Measurements from ENCODE around the gene CPSF4.
"Not testable (repeated sequence)": the region's sequence is repeated elsewhere in the genome, so short reads cannot be mapped to it uniquely, and the experiment has no call there.

CPSF4 gene

GRCh38 chr7:99493823-99494222 lies 55.1 kb downstream of the CPSF4 start:
- no peak for DNase-seq (ENCODE audit: low spot score)

- no peak for DNase-seq (ENCODE audit: low spot score)
Measured at GRCh38 chr7:99497766-99498545, 59.2 kb downstream of the CPSF4 start.

GRCh38 chr7:99498546-99498944 lies 59.8 kb downstream of the CPSF4 start:
- DNase-seq (ENCODE audit: low spot score): no peak

- DNase-seq (ENCODE audit: low spot score): no peak
Measured at GRCh38 chr7:99499371-99499720, 60.6 kb downstream of the CPSF4 start.

GRCh38 chr7:99499721-99500636 lies 61.2 kb downstream of the CPSF4 start, which contains the start of gene ZNF394:
Gene ZNF394, minus strand, starts transcription at chr7:99500281. Its CDS starts 188 bp downstream, at chr7:99500093.
- DNase-seq (ENCODE audit: low spot score): peak; percentile 92

GRCh38 chr7:99500637-99501009 lies 61.9 kb downstream of the CPSF4 start:
- no peak for DNase-seq (ENCODE audit: low spot score)

- DNase-seq (ENCODE audit: low spot score): not testable (repeated sequence)
Measured at GRCh38 chr7:99501236-99501635, 62.5 kb downstream of the CPSF4 start.

GRCh38 chr7:99504281-99504602 lies 65.5 kb downstream of the CPSF4 start:
- DNase-seq (ENCODE audit: low spot score): peak; percentile 96

GRCh38 chr7:99504603-99505323 lies 66.0 kb downstream of the CPSF4 start, which contains the start of gene ZKSCAN5:
Gene ZKSCAN5, plus strand, starts transcription at chr7:99504662. Its CDS starts 1,383 bp downstream, at chr7:99506045.
- peak; percentile 93 for DNase-seq (ENCODE audit: low spot score)

- no peak for DNase-seq (ENCODE audit: low spot score)
Measured at GRCh38 chr7:99505324-99505662, 66.5 kb downstream of the CPSF4 start.
